Anterior cingulate cortex (tissue), 58 donors: ENCODE data around the gene DBP.
"Not testable (repeated sequence)": the region's sequence is repeated elsewhere in the genome, so short reads cannot be mapped to it uniquely, and the experiment has no call there.

Source experiments
- DNase-seq, 58 donors: peaks; one replicate each; lab custom pipeline; 2025; lab: John Stamatoyannopoulos, UW

DBP gene

DNA sequence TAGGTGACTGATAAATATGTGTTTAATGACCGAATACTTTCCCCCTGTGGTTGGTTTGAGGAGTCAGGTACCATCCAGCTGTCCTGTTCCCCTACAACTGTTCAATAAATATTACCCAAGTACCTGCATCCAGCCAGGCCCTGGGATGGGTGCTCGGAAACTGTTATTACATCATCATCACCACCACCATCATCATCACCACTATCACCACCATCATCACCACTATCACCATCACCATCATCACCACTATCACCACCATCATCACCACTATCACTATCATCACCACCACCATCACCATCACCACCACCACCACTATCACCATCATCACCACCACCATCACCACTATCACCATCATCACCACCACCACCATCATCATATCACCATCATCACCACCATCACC, 31.6 kb upstream of the DBP start:
- no peak for DNase-seq

DNA sequence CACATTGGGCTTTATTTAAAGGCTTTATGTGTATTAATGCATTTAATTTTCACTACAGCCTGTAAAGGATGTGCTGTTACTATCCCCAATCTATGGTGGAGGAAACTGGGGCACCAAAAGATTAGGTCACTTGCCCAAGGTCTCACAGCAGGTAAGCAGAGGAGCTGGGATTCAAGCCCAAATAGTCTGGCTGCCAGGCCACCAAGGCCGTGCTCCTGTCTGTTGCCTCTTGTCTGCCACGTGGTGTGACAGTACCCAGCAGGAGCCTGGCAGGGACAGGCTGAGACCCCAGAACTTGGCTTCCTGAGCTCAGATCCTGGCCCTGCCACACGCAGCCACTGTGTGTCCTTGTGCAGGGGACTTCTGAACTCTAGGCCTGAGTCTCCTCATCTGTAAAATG, 31.2 kb upstream of the DBP start:
- DNase-seq = no peak

- no peak for DNase-seq
Measured at GRCh38 chr19:48665786-48666185, 28.6 kb upstream of the DBP start.

DNA sequence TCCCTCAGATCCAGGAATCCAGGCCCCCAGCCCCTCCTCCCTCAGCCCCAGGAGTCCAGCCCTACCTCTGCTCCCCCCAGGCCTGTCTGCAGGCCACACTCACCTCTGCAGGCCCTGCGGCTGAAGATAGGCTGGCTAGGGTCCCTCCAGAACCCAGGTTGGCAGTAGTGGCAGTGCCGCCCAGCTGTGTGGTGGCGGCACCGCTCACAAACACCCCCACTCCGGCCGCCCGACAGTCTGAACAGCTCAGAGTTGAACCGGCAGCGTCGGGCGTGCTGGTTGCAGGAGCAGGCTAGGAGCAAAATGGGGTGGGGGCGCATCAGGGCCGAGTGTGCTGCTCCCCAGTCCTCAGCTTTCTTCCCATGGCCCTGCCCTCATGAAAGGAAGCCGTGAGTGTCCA, 27.3 kb upstream of the DBP start:
- DNase-seq = no peak

DNA sequence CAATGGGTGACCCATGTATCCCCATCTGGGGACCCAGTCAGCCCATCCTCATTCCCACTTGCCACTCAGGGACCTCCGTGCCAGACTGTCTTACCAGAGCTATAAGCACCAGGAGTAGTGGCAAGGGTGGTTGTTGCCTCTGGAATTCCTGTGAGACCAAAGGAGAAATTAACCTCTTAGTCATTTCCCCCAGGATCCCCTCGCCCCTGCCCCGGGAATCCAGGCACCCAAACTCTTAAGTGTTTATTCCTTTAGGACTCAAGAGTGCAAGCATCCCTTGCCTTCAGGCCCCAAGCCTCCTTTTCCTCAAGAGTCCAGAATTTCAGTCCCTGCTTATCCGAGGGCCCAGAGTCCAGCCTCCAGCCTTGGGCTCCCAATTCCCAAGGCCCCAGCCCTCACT, 26.5 kb upstream of the DBP start:
- DNase-seq = no peak

GRCh38 chr19:48661711-48662090, 24.5 kb upstream of the DBP start:
- no peak for DNase-seq

GRCh38 chr19:48660852-48661710, 23.9 kb upstream of the DBP start:
- peak in 55 of 58 donors; percentile 8 to 88 (median 60) for DNase-seq

DNA sequence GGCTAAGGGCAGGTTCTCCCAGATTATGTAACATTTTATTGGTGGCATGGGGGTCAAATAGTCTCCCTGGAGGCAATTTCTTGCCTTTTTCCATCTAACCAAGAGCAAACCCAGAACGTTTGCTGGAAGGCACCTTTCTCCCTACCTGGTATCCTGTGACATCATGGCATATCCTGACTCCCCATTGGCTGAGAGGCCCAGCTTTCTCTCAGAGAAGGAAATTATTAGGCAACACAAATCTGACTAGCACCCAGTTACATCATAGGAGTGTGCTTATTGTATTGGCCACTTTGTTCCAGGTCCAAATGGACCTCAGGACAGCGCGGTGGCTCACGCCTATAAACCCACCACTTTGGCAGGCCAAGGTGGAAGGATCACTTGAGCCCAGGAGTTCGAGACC, 22.6 kb upstream of the DBP start:
- DNase-seq = peak in 14 of 58 donors; percentile 3 to 59 (median 18)

DNA sequence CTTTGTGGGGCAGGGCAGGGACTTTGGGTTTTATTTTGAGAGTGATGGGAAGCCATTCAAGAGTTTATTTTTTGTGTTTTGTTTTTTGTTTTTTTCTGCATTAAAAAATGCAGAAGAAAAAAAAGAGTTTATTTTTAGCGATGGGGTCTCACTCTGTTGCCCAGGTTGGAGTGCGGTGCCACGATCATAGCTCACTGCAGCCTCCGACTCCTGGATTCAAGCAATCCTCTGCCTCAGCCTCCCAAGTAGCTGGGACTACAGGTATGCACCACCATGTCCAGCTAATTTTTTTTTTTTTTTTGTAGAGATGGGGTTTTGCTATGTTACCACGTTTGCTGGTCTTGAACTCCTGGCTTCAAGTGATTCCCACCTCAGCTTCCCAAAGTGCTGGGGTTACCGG, 21.3 kb upstream of the DBP start:
- no peak for DNase-seq

- DNase-seq = not testable (repeated sequence)
Measured at GRCh38 chr19:48657828-48658227, 20.6 kb upstream of the DBP start.

- DNase-seq = peak in 3 of 58 donors; percentile 16 to 32 (median 27)
Measured at GRCh38 chr19:48656840-48657474, 19.8 kb upstream of the DBP start.

DNA sequence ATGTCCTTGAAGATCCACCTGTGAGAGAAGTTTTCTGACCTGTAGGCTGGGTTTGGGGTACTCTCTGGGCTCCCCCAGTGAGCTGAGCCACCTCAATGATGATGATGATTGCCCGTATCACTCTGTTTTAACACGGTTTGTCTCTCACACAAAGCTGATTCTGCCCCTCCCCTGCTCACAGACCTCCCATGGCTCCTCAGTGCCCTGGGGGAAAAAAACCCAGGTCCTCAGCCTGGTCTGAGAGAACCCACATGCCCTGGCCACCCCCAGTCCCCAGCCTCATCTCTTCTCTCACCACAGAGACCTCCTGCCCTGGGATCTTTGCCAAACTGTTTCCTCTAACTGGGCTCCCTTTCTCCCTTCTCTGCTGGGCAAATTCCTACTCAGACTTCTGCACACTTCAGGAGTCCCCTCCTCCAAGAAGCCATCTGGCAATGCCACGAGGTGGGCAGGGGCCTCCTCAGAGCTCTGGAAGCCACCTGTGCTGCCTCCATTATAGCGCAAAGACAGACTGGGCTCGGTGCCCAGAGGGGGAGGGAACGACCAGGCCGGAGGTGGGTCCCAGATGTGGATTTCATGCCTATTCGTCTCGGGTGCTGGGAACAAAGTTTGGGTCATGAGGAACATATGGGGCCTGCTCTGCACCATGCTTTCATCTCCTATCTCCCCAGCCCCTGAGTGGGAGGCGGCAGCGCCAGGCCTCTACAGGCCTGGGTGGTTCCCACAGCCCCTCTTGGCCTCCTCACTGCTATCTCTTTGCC, 17.3 kb upstream of the DBP start:
- peak in 1 of 58 donors; percentile 18 for DNase-seq

GRCh38 chr19:48651683-48652048, 14.5 kb upstream of the DBP start:
- no peak for DNase-seq

DNA sequence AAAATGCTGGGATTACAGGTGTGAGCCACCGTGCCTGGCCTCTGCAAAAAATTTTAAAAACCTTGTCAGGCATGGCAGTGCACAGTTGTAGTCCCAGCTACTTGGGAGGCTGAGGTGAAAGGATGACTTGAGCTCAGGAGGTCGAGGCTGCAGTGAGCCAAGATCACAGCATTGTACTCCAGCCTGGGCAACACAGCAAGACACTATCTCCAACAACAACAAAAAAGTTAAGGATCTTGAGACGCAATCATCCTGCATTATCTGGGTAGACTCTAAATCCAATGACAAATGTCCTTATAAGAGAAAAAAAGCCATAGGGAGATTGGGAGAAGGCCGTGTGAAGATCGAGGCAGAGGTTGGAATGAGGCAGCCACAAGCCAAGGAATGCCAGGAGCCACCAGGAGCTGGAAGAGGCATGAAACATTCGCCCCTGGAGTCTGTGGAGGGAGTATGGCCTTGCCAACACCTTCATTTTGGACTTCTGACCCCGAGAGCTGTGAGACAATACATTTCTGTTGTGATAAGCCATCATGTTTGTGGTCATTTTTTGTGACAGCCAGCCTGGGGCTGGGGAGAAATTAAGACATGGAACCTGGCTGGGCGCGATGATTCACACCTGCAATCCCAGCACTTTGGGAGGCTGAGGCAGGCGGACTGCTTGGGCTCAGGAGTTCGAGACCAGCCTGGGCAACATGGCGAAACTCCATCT, 13.9 kb upstream of the DBP start:
- DNase-seq = no peak

DNA sequence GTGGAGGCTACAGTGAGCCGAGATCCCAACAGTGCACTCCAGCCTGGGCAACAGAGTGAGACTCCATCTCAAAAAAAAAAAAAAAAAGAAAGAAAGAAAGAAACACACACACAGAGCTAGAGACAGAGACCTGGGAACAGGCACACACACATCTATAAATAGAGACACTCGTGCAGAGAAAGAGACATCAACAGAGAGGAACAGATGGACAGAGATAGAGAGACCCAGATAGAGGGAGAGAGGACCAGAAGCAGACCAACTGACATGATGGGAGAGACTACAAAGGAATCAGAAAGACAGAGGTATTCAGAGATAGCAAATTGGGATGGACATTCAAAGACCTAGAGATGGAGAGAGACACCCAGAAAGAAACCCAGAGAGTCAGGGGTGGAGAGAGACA, 11.0 kb upstream of the DBP start:
- DNase-seq = no peak

- no peak for DNase-seq
Measured at GRCh38 chr19:48646722-48647216, 9.6 kb upstream of the DBP start.

DNA sequence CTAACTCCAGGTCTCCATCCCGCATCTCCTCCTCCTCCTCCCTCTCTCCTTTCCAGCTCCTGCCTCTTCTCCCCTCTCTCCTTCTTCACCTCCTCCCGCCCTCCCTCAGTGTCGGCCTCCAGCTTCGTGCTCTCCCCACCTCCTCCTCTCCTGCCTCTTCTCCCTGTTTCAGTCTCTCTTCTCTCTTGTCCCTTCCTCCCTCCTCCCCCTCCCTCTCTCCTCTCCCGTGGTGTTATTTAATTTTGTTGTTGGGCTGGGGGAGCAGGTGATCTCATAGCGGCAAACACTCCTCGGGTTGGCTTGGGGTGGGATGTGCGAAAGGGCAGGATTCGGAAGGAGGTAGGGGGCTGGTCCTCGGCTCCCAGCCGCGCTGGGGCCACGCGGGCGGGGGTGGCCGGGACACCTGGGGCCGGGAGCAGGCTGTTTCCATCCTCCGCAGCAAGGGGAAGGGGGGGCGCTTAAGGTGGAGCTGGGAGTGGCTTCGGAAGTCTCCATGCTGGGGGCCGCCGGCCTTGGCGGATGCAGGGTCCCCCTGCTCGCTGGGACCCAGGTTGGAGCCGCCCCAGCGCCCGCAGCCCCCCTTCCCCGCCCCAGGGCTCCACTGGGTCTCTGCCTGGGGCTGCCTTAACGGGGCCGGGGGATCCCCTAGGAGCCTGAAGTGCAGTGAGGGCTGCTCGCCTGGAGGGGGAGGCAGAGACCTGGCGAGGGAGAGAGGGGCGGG, 9.0 kb upstream of the DBP start, which contains the start of gene CA11:
CA11 (minus strand) TSS at position 187 of the 721 bp plus-strand sequence. CDS start 555 bp downstream, outside the sequence.
- peak; percentile 57 to 96 (median 86) for DNase-seq

DNA sequence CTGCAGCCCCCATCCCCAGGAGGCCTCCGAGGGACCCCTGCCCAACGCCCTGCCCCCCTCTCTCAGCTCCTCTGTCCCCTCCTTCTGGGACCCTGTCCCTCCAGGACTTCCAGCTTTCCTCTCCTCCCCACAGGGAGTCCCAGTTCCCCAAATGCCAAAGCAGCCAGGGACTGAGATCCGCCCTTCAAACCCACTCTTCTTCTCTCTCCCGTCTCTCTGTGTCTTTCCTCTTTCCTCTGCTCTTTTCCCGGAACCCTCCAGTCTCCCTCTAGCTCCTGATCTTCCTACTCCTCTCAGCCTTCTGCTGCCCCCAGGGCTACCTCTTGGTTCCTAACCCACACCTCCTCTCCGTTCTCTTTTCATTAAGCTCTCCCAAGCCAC, 8.4 kb upstream of the DBP start:
- DNase-seq = peak in 2 of 58 donors; percentile 38 to 50

GRCh38 chr19:48644839-48645619, 7.8 kb upstream of the DBP start:
- DNase-seq = peak in 56 of 58 donors; percentile 24 to 87 (median 70)
